Stimulated activated CD4-positive, alpha-beta T cell treated with anti-CD3 and anti-CD28 coated beads, Interleukin-15, amount 100 ng/mL, for 48 hours (primary cell): ENCODE measurements around the gene CKAP4.
"Not testable (repeated sequence)": the region's sequence is repeated elsewhere in the genome, so short reads cannot be mapped to it uniquely, and the experiment has no call there.

Experiments
- DNase-seq, 2 donors: peaks; one replicate each; pipeline ENCODE4 v3.0.0-alpha.2; 2020; ENCODE audit warnings: low read depth in 2 of 2

Gene CKAP4, protein sequence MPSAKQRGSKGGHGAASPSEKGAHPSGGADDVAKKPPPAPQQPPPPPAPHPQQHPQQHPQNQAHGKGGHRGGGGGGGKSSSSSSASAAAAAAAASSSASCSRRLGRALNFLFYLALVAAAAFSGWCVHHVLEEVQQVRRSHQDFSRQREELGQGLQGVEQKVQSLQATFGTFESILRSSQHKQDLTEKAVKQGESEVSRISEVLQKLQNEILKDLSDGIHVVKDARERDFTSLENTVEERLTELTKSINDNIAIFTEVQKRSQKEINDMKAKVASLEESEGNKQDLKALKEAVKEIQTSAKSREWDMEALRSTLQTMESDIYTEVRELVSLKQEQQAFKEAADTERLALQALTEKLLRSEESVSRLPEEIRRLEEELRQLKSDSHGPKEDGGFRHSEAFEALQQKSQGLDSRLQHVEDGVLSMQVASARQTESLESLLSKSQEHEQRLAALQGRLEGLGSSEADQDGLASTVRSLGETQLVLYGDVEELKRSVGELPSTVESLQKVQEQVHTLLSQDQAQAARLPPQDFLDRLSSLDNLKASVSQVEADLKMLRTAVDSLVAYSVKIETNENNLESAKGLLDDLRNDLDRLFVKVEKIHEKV

DNA sequence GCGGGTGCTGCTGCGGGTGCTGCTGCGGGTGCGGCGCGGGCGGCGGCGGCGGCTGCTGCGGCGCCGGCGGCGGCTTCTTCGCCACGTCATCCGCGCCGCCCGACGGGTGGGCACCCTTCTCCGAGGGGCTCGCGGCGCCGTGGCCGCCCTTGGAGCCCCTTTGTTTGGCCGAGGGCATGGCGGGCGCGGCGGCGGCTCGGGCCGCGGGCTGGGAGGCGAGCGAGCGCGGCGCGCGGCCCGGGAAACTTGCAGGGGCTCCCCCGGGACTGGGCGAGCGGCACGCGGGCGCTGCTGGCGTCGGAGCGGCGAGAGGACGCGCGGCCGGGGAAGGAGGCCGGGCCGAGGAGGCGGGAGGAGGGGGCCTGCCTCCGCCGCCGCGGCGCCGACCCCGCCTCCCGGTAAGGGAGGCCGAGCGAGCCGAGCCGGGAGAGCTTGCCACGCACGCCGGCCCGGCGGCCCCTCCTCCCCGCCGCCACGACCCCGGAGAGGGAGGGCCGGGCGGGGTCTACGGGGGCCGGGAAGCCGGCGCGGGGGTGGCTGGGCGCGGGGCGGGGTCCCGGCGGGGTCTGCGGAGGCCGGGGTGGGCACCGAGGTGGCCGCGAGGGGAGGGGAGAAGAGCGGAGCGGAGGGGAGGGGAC is at the start of gene CKAP4:
TSS of gene CKAP4 (minus strand) at position 347 of the 638 bp plus-strand sequence. CDS start at position 178, 169 bp downstream.
- peak in 1 of 2 donors; percentile 24 for DNase-seq

DNA sequence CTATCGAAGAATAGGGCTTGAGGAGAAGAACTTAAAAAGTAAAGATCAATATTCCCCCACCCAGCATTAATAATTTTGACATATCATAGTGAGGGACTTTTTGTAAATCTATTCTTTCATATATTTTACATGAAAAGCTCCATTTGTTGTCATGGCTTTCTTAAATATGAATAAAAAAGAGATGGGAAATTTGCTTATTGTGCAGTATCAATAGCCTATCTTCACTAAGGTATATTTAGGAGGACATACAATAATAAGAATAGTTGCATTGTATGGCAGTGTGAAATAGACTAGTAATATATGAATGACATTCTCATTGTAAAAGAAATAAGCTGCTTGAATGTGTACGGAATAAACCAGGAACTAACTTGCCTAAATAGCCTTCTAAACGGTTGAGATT is 49.3 kb upstream of the CKAP4 start:
- no peak for DNase-seq

DNA sequence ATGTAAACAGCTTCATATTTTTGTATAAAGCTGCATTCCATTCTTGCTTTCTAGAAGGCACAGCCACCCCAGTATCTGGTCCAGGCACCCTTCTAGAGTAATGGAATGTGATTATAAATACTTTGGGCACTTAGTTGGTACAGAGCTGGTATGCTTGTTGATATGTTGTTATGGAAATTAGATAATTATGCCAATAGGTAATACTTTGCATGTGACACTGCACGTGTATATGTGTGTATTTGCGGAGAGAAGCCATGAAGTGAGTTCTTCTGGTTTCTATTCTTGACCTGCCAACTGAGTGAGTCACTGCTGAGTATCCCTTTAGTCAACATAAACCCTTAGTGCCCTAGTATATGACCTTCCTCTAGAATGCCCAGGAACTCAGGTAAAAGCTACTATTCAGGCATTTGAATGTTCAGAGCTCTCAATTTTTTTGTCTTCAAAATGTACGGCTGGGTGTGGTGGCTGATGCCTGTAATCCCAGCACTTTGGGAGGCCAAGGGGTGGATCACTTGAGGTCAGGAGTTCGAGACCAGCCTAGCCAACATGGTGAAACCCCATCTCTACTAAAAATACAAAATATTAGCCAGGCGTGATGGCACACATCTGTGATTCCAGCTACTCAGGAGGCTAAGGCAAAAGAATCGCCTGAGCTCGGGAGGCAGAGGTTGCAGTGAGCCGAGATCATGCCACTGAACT is 48.5 kb upstream of the CKAP4 start:
- no peak for DNase-seq

DNA sequence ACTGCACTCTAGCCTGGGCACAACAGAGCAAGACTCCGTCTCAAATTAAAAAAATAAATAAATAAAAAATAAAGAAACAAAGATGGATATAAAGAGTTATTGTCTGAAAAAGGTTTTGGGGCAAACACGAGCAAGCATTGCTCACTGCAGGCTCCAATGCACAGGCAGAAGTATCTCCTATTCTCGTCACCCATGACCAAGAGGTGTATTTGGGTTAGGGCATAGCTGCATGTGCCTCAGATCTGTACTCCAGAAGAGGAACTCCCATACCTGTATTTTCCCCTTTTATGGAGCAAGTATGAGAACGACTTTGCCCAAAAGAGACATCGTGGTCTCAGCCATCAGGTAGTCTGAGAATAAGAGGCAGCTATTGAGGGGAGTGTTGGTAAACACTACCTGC is 44.5 kb upstream of the CKAP4 start:
- DNase-seq, result no peak

DNA sequence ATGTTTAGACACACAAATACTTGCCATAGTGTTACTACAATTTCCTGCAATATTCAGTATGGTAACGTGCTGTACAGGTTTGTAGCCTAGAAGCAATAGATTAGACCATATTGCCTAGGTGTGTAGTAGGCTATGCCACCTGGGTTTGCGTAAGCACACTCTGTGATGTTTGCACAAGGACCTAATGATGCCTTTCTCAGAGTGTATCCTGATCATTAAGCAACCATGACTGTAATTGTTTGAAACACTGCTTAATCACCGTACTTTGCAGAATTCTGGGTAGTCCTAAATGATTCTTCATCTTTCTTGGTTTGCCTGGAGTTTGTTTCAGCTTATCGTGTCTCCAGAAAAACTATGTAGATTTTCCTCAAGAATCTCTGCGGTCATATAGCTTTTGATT is 43.5 kb upstream of the CKAP4 start:
- no peak for DNase-seq

DNA sequence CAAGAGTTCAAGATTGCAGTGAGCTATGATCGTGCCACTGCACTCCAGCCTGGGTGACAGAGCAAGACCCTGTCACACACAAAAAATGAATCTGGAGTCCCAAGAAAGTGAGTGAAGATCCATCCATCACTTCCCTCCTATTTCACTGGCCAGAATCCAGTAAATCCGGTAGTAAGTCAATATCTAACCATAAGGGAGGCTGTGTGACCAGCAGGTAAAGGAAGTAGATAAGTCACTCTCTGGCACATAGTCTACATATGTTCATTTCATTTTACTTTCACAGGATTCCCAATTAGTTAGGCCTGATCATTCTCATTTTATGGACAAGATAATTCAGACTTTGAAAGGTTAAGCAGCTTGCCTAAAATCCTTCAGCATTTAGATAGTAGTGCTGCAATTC is 42.8 kb upstream of the CKAP4 start:
- DNase-seq, result no peak

DNA sequence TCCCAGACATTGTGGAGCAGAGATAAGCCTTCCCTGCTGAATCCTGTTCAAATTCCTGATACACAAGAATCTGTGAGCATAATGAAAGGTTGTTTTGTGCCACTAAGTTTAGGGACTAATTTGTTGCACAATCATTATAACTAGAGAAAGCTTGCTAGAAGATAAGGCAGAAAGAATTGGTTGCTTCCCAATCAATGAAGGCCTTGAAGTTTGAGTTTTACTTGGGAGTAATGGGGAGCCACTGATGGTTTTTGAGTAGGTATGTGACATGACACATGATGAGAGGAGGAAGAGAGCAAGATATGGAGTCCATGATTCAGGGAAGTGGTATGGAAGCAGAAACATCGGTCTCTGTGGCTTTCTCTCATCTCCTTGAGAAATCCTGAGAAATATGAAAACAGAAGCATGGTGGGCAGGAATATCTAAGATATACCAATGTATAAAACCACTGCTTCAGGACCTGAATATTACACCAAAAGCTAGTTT is 41.4 kb upstream of the CKAP4 start:
- no peak for DNase-seq

DNA sequence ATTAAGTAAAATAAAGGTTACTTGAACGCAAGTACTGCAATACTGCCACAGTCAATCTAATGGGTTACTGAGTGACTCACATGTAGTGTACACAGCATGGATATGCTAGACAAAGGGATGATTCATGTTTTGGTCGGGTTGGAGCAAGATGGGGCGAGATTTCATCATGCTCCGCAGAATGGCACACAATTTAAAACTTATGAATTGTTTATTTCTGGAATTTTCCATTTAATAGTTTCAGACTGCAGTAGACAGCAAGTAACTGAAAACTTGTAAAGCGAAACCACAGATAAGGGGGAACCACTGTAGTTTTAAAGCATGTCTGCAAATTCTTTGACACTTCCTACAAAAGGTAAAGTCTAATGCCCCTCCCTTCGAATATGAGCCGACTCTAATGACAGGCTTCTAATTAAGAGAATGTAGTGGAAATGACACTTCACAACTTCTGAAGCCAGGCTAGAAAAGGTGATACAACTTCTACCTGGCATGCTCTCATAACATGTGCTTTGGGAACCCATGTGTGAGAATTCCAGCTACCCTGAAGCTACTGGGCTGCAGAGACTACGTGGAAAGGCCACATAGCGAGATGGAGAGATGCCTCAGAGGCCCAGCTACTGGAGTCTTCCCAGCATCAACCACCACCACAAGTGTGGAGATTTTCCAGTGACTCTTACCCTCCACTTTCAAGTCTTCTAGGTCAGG is 40.8 kb upstream of the CKAP4 start:
- DNase-seq, result no peak

DNA sequence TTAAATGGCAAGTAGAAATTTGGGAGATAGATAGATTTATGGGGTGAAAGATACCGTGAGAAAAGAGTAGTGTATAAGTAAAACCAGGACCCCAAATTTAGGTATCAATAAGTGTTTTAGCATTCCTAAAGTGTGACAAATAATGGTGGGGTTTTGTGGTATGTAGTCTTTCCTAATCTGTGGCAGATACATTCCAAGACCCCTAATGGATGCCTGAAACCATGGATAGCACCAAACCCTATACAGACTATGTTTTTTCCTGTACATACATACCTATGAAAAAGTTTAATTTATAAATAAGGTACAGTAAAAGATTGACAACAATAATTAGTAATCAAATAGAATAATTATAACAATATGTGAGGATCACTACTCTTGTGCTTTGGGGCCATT is 40.3 kb upstream of the CKAP4 start:
- no peak for DNase-seq

DNA sequence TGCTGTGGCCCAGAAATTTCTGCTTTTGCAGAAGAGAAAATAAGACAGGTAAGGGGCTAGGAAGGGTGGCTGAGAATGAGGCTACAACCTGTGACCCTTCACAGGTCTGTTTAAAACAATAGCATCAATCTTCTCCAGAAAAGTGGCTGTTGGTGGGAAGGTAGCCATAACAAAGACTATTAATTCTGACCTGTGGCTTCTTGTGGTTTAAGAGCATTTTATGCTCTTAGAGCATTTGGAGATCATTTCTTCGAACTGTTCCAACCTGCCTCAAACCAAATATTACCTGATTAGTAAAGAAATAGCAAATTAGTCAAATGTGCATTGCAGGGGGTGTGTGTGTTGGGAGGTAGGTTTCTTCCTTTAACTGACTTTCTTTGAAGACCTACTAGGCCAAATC is 39.5 kb upstream of the CKAP4 start:
- DNase-seq, result no peak

DNA sequence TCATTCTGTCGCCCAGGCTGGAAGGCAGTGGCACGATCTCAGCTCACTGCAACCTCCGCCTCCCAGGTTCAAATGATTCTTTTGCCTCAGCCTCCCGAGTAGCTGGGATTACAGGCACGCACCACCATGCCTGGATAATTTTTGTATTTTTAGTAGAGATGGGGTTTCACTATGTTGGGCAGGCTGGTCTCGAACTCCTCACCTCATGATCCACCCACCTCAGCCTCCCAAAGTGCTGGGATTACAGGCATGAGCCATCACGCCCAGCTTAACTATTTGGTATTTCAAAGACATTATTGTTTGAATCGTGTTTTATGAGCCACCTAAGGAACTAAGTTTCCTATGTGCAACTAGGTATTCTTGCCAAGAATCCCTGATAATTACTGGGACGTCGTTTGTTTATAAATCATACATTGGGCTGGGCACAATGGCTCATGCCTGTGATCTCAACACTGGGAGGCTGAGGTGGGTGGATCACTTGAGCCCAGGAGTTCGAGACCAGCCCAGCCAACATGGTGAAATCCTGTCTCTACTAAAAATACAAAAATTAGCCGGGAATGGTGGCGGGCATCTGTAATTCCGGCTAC is 38.8 kb upstream of the CKAP4 start:
- not testable (repeated sequence) for DNase-seq

DNA sequence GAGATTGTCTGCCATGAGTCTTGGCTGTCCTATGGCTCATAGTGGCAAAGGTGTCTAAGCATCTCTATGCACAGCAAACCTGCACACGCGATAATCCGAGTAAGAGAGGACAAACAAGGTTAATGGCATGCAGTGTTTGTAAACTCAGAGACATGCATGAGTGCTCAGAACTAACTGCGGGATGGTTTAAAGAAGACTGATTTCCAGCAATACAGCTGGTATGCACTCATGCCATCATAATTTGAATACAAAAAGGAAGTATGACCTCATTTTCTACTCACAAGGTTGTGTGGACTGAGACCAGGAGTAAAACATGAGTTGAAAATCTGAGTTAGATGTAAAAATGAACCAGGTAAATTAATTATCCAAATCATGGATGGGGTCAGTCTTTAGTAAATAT is 38.2 kb upstream of the CKAP4 start:
- no peak for DNase-seq

DNA sequence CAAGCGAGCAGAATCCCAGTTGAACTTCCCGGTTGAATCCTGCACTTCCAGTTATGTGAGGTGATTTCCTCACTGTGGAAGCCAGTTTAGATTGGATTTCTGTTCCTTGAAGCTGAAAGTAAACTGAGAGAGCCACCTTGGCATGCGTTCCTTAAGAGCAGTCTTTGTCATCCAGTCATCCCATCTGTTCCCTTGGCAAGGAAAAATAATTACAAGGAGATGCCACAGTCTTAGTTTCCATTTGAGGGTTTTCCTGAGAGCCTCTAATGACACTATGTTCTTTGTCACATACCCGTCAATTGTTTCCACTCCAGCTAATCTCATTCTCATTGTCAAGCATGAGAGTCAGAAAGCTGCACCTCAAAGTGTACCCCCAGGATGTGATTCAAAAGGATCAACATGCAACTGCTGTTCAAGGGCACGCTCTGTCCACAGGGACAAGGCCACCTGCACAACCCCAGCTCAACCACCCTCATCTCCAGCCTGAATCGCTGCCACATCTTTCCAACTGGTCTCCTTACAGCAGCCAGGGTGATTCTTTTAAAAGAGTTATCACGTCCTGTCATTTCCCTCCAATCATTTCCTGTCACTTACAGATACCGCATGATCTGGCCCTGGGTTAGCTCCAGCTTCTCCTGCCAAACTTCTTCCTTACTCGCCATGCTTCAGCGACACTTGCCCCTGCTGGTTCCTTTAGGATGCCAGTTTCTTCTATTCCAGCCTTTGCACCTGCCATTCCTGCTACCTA is 36.7 kb upstream of the CKAP4 start:
- DNase-seq, result no peak

DNA sequence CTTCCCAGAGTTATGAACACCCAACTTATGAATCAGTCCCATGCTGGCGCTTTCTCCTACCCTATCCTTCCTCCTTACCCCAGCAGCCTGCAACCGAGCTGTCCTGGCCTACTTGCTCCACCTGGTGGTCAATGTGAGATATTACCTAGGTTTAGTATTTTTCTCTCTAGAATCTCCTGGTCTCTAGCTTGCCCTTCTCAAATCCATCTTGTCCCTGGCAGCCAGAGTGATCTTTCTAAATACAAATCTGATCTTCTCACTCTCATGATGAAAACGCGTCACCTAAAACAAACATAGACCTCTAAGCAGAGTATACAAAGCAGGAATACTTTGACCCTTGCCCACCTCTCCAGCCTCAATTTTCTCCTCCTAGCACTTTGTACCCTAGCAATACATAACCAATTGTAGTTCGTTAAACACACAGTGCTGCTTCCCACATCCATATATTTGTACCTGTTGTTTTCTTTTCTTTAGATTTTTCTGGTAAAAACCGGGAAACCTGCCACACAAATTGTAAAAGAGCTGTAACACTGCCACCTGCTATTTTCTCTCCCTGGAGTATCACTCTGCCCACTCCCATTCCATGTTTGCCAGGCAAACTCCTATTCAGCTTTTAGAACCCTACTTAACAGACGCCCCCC is 34.8 kb upstream of the CKAP4 start:
- DNase-seq, result no peak

DNA sequence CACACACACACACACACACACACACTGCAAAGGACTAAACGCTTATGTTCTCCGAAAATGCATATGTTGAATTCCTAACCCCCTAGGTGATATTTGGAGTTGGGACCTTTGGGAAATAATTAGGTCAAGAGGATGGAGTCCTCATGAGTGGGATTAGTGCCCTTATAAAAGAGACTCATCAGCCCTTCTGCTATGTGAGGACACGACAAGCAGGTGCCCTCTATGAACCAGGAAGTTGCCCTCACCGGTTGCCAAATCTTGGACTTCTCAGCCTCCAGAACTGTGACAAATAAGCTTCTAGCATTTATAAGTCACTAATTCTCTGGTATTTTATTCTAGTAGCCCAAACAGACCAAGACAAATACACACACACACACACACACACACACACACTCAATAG is 34.0 kb upstream of the CKAP4 start:
- DNase-seq, result no peak

DNA sequence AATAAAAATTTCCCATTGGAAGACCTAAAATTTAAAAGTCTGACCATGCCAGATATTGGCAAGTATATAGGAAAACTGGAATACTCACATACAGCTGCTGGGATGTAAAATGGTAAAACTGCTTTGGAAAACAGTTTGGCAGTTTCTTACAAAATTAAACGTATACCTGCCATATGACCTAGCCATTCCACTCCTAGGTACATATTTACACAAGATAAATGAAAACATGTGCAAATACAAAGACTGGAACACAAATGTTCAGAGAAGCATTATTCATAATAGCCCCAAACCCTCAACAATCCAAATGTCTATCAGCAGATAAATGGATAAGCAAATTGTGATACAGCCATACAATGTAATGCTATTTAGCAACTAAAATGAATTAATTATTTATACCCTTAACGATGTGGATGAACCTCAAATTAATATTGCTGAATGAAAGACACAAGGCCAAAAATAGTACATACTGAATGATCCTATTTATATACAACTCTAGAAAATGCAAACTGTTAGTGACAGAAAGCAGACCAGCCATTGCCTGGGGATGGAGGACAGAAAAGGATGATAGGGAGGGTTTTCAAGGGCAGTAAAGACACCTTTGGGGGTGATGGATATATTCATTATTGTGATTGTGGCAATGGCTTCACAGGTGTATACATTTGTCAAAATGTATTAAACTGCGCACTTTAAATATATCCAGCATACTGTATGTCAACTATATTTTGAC is 33.4 kb upstream of the CKAP4 start:
- DNase-seq, result no peak

DNA sequence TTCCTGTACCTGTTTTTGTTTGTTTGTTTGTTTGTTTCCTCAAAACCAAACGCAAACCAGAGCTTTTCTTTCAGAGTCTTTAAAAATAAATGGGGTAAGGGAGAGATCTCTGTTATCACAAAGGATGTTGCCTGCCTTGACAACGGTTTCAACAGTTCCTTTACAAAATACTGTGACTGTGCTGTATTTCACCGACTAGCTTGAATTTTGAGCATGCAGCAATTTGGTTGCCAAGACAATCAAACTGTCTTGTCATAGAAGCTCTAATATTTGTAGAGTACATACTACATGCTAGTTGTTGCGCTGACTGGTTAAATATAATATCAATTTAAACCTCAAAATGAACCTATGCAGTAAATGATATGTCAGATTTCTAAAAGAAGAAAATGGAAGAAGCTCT is 32.3 kb upstream of the CKAP4 start:
- DNase-seq, result no peak

DNA sequence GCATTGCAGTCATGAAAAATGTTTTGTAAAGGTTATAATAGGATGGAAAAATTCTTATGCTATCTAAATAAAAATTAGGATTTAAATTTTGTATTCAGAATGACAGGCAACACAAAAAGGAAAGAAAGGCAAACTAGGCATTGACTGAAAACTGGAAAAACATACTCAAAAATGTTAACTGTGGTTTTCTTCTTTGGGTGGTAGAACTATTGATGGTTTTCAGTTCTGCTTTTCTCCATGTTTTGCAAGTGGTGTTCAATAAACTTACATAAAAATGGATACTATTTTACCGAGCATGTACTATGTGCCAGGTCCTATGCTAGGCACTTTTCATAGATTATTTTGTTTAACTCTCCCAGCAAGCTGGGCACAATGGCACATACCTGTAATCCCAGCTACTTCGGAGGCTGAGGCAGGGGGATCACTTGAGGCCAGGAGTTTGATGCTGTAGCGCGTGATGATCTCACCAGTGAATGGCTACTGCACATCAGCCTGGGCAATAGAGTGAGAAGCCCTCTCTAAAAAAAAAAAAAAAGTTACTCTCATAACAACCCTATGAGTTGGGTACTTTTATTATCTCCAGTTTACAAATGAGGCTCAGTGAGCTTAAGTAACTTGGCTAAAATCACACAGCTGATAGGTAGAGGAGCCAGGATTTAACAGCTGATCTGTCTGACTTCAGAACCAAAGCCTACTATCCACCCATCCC is 28.4 kb upstream of the CKAP4 start:
- no peak for DNase-seq

DNA sequence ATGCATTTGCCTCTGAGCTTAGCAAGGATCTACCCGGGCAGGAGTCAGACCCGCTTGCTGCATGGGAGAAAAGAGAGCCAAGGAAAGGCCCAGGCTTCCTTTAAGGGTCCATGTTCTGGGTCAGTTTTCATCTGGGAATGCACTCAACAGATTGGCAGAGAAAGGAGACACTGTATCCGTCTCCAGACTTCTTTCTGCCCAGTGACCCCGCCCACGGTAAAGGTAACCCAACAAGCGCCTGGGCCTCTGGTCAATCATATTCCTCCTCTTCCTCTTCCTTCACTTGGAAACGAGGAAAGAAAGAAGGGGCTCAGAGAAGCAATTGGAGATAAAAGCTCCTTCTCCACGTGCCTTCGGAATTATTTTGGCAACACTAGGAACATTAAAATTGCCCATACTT is 27.6 kb upstream of the CKAP4 start:
- DNase-seq, result no peak
